PFSK-1 (cell line): Measurements from ENCODE around the gene PNRC1.

Experiments
- FOXP2 ChIP-seq: optimal IDR thresholded peaks from 2 replicates; pipeline ENCODE3; 2011; ENCODE audit warnings: borderline replicate concordance, control low read depth, inconsistent platforms; ENCODE audit not compliant: insufficient read depth; ENCODE audit errors: extremely low read length, extremely low read depth
- POLR2AphosphoS5 ChIP-seq: IDR thresholded peaks from 2 replicates; pipeline ENCODE4 v1.6.1; 2012; ENCODE audit warnings: low read depth, mild to moderate bottlenecking, control low read depth, low read length, moderate library complexity
- SIN3A ChIP-seq: IDR thresholded peaks from 2 replicates; pipeline ENCODE4 v1.6.1; 2012; ENCODE audit warnings: mild to moderate bottlenecking, low read length, moderate library complexity, borderline replicate concordance; ENCODE audit not compliant: insufficient read depth
- TAF1 ChIP-seq: IDR thresholded peaks from 2 replicates; pipeline ENCODE4 v1.6.1; 2012; ENCODE audit warnings: low read length, control low read depth, borderline replicate concordance; ENCODE audit not compliant: insufficient read depth
- TF ChIP-seq, protein P1 (sequence below), 2 experiments: IDR thresholded peaks; 2 replicates each; pipeline versions ENCODE4 v1.6.1 to v1.8.0; 2011 to 2012; ENCODE audit warnings: low read depth in 2 of 2, low read length in 2 of 2, control low read depth in 1 of 2, inconsistent platforms in 1 of 2, mild to moderate bottlenecking in 1 of 2, moderate library complexity in 1 of 2; ENCODE audit not compliant: insufficient read depth in 1 of 2

The PNRC1 gene

DNA sequence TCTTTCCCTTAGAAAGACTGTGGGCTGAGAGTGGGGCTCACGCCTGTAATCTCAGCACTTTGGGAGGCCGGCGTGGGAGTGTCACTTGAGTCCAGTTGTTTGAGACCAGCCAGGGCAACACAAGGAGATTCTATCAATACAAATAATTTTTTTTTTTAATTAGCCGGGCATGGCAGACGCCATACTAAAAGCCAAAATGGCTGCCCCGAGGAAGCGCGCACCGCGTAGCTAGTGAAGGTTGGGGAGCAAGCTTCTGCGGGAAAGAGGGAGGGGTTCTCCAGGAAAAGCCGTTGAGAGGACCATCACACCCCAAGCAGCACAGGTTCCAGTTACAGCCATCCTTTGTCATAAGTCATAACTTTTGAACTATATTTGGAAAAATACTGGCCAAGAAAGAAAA lies 21.3 kb upstream of the PNRC1 start:
- TF ChIP-seq TAF1 = no peak
- no peak for TF ChIP-seq SIN3A
- TF ChIP-seq POLR2AphosphoS5 = no peak
- TF ChIP-seq, protein P1, sequence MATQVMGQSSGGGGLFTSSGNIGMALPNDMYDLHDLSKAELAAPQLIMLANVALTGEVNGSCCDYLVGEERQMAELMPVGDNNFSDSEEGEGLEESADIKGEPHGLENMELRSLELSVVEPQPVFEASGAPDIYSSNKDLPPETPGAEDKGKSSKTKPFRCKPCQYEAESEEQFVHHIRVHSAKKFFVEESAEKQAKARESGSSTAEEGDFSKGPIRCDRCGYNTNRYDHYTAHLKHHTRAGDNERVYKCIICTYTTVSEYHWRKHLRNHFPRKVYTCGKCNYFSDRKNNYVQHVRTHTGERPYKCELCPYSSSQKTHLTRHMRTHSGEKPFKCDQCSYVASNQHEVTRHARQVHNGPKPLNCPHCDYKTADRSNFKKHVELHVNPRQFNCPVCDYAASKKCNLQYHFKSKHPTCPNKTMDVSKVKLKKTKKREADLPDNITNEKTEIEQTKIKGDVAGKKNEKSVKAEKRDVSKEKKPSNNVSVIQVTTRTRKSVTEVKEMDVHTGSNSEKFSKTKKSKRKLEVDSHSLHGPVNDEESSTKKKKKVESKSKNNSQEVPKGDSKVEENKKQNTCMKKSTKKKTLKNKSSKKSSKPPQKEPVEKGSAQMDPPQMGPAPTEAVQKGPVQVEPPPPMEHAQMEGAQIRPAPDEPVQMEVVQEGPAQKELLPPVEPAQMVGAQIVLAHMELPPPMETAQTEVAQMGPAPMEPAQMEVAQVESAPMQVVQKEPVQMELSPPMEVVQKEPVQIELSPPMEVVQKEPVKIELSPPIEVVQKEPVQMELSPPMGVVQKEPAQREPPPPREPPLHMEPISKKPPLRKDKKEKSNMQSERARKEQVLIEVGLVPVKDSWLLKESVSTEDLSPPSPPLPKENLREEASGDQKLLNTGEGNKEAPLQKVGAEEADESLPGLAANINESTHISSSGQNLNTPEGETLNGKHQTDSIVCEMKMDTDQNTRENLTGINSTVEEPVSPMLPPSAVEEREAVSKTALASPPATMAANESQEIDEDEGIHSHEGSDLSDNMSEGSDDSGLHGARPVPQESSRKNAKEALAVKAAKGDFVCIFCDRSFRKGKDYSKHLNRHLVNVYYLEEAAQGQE (IDR thresholded peaks at IDR 0.05; ENCODE audit: insufficient read depth in 1 of 2, low read depth in 2 of 2, low read length in 2 of 2) = no peak
- TF ChIP-seq FOXP2 = no peak

DNA sequence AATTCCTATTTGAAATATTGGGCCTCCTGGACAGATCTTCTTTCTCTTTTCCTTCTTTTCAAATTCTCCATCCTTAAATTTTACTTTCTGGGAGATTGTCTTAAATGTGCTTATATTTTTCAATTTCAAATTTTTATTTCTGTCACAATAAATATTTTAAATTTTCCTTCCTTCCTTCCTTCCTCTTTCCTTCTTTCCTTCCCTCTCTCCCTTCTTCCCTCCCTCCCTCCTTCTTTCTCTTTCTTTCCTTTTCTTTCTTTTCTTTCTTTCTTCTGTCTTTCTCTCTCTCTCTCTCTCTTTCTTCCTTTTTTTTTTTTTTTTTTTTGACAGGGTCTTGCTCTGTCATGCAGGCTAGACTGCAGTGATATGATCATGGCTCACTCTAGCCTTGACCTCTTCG lies 16.7 kb upstream of the PNRC1 start:
- no peak for TF ChIP-seq FOXP2
- TF ChIP-seq POLR2AphosphoS5 = no peak
- no peak for TF ChIP-seq SIN3A
- TF ChIP-seq, protein P1 (IDR thresholded peaks at IDR 0.05; ENCODE audit: insufficient read depth in 1 of 2, low read depth in 2 of 2, low read length in 2 of 2) = no peak
- TF ChIP-seq TAF1 = no peak

DNA sequence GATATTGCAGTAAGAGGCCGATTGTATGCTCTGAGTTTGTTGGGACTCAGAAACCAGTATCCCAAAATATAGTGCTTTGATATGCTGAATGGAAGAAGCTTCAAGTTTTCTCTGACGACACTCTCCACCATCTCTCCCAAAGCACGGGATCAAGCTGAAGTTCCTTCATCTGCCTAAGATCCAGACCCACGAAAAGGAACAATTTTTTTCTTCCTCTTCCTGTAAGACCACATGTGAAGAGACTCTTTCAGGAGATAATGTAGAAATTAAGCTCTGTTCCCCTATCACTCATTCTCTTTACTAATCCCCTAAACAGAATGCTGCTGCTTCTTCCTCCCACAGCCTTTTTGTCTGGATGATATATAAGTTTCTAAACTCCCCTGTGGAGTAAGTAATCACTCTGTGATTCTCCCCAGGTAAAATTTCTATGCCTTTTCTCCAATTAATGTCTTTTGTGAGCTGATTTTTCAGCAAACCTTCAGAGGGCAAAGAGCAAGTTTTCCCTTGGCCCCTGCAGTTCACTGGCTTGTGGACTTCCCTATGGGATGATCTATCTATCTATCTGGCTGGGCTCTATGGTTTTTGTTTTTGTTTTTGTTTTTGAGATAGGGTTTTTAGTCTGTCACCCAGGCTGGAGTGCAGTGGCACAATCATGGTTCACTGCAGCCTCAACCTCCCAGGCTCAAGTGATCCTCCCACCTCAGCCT lies 13.5 kb upstream of the PNRC1 start:
- TF ChIP-seq FOXP2 = no peak
- TF ChIP-seq TAF1 = no peak
- TF ChIP-seq SIN3A = no peak

DNA sequence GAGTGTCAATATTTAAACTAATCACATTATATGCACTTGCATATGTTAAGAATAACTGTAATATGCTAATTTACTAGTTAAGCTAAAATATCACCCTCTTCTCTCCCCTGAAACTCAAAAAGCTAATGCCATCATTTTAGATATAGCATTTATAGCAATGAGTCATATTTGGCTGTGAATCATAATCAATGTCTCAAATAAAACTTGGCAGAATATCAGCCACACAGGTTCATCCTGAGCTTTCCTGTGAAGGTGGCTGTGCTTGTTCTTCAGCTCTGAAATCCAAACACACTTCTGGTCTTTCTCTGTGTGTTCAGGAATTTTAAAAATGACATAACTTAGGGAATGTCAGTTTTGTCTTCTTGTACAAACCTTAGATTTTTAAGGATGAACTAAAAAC lies 12.8 kb upstream of the PNRC1 start:
- no peak for TF ChIP-seq FOXP2
- TF ChIP-seq TAF1 = no peak
- no peak for TF ChIP-seq SIN3A
- TF ChIP-seq, protein P1 (IDR thresholded peaks at IDR 0.05; ENCODE audit: insufficient read depth in 1 of 2, low read depth in 2 of 2, low read length in 2 of 2) = no peak
- TF ChIP-seq POLR2AphosphoS5 = no peak

DNA sequence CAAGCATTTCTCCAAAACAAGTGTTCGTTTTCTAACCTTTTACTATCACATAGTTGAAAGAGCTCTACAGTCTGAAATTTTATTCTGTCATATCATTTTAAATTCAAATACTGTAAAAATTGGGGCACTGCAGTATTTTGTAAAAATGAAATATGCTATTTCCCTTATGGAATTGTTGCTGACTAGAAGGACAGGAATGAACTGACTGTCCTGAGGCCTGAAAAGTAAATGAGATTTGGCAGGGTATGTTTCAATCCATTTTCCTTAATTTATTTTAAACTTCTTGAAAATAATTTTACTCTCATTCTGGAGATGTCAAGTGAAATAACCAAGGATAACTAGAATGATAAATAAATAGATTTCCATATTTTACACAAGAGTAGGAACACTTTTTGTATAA lies 11.9 kb upstream of the PNRC1 start:
- no peak for TF ChIP-seq SIN3A
- TF ChIP-seq FOXP2 = no peak
- TF ChIP-seq, protein P1 (IDR thresholded peaks at IDR 0.05; ENCODE audit: insufficient read depth in 1 of 2, low read depth in 2 of 2, low read length in 2 of 2) = no peak
- no peak for TF ChIP-seq TAF1
- no peak for TF ChIP-seq POLR2AphosphoS5
